CD4-positive, alpha-beta T cell treated with Interleukin-2 at 100 ng/mL for 4 hours (primary cell): Measurements from ENCODE around the gene CCDC185.
"Not testable (repeated sequence)": the region's sequence is repeated elsewhere in the genome, so short reads cannot be mapped to it uniquely, and the experiment has no call there.

Experiments used
- DNase-seq: peaks from one replicate; pipeline ENCODE4 v3.0.0-alpha.2; 2020; ENCODE audit warnings: low spot score

Gene CCDC185

GRCh38 chr1:223394706-223395105, 1.5 kb downstream of the CCDC185 start:
- no peak for DNase-seq

GRCh38 chr1:223399393-223399792, 6.2 kb downstream of the CCDC185 start:
- DNase-seq = not testable (repeated sequence)

GRCh38 chr1:223401873-223402789, 8.9 kb downstream of the CCDC185 start:
- DNase-seq = no peak

- no peak for DNase-seq
These were observed 9.6 kb downstream of the CCDC185 start for GRCh38 chr1:223402790-223403142.

- DNase-seq = no peak
These were observed 10.1 kb downstream of the CCDC185 start for GRCh38 chr1:223403184-223403815.

GRCh38 chr1:223405507-223405906, 12.3 kb downstream of the CCDC185 start:
- DNase-seq = peak; percentile 16

- DNase-seq = no peak
These were observed 16.8 kb downstream of the CCDC185 start for GRCh38 chr1:223410036-223410435.

GRCh38 chr1:223411309-223411708, 18.1 kb downstream of the CCDC185 start:
- no peak for DNase-seq

- DNase-seq = no peak
These were observed 18.5 kb downstream of the CCDC185 start for GRCh38 chr1:223411710-223412109.

GRCh38 chr1:223413216-223413615, 20.0 kb downstream of the CCDC185 start:
- no peak for DNase-seq

GRCh38 chr1:223417444-223417843, 24.2 kb downstream of the CCDC185 start:
- DNase-seq = no peak

GRCh38 chr1:223417903-223418663, 24.9 kb downstream of the CCDC185 start:
- no peak for DNase-seq

- DNase-seq = no peak
These were observed 25.9 kb downstream of the CCDC185 start for GRCh38 chr1:223419115-223419514.

- DNase-seq = no peak
These were observed 26.3 kb downstream of the CCDC185 start for GRCh38 chr1:223419561-223419960.

GRCh38 chr1:223421025-223421424, 27.8 kb downstream of the CCDC185 start:
- DNase-seq = no peak

- no peak for DNase-seq
These were observed 28.5 kb downstream of the CCDC185 start for GRCh38 chr1:223421676-223422075.

- DNase-seq = no peak
These were observed 29.7 kb downstream of the CCDC185 start for GRCh38 chr1:223422911-223423310.

GRCh38 chr1:223423641-223424233, 30.5 kb downstream of the CCDC185 start:
- DNase-seq = no peak

- no peak for DNase-seq
These were observed 32.3 kb downstream of the CCDC185 start for GRCh38 chr1:223425550-223425949.

GRCh38 chr1:223426936-223427335, 33.7 kb downstream of the CCDC185 start:
- DNase-seq = no peak

GRCh38 chr1:223429313-223429731, 36.1 kb downstream of the CCDC185 start:
- no peak for DNase-seq

- DNase-seq = no peak
These were observed 36.6 kb downstream of the CCDC185 start for GRCh38 chr1:223429821-223430220.
